Peyer's patch (tissue), 4 donors: ENCODE data around the gene CYP8B1. TPM values are rescaled to one million over a fixed set of nuclear protein-coding genes. Genes with fewer than 3 reads are reported as not detected.

ENCODE experiments used
- DNase-seq, 3 donors: peaks; one replicate each; pipeline ENCODE4 v3.0.0-alpha.2; 2017 to 2019
- H3K27ac ChIP-seq, 4 donors: fragments of 200-600 bp; sonication (generic); one replicate each; pipeline ENCODE4 v1.5.1; 2016 to 2019
- H3K27me3 ChIP-seq, 2 donors: fragments of 200-600 bp; sonication (generic); one replicate each; pipeline ENCODE4 v1.5.1; 2019
- H3K36me3 ChIP-seq, 3 donors: fragments of 200-600 bp; sonication (generic); one replicate each; pipeline ENCODE4 v1.5.1; 2016 to 2019
- H3K4me1 ChIP-seq, 4 donors: fragments of 200-600 bp; sonication (generic); one replicate each; pipeline ENCODE4 v1.5.1; 2016 to 2019
- H3K4me3 ChIP-seq, 4 donors: fragments of 200-600 bp; sonication (generic); 1 replicate in 3 of 4; 2 replicates in 1 of 4; pipeline ENCODE4 v1.5.1; 2016 to 2019; ENCODE audit warnings: mild to moderate bottlenecking in 1 of 4
- H3K9me3 ChIP-seq, 4 donors: fragments of 200-600 bp; sonication (generic); one replicate each; pipeline ENCODE4 v1.5.1; 2016 to 2019; ENCODE audit warnings: mild to moderate bottlenecking in 1 of 4
- CTCF ChIP-seq, 6 experiments: fragments of 450-650 bp in 4 of 6; fragments of 200-600 bp in 2 of 6; sonication (generic) in 1 of 6; IDR thresholded peaks; one replicate each; pipeline ENCODE4 v1.5.1; 2017 to 2019; ENCODE audit warnings: antibody characterized with exemption in 6 of 6, mild to moderate bottlenecking in 3 of 6, moderate library complexity in 1 of 6
- POLR2A ChIP-seq, 2 donors: fragments of 450-650 bp; IDR thresholded peaks; one replicate each; pipeline ENCODE4 v1.5.1; 2017; ENCODE audit warnings: antibody characterized with exemption in 2 of 2, mild to moderate bottlenecking in 2 of 2, moderate library complexity in 2 of 2
- total RNA-seq, 4 donors: library from RNA; depleted of rRNA; stranded (reverse); fragments of >200 nt; gene quantifications; one replicate each; pipeline ENCODE4 v1.1.0, GENCODE V29; 2016

The CYP8B1 gene
- total RNA-seq, 4 donors from 2014 or later: not detected

DNA sequence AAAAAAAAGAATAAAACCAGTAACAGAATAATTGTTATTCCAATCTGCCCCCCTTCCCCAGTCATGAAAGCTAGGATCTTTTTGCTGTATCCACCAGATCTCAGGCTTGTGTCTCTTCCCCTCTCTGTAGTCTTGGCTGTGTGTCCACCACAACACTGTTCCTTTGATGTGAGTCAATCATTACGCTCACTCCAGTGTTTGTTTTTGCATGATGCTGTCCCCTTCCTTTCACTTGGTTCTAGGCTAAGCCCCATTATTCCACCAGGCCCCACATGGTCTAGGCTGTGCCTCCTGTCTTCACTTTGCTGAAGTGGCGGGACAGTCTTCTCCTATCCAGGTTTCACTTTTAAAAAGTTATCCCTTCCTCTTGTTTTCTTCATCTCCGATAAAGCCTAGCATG, 52.9 kb downstream of the CYP8B1 start:
- Histone ChIP-seq H3K4me3 (no peak overlapping the region), H3K4me1 (peaks cover 0 to 10% (median 1%) of the 10 kb centered on the region in 4 donors), H3K9me3 (no peaks in the 10 kb centered on the region), H3K27ac (no peak overlapping the region), H3K27me3 (no peaks in the 10 kb centered on the region), H3K36me3 (no peaks in the 10 kb centered on the region)
- no peak for DNase-seq
- TF ChIP-seq CTCF (IDR thresholded peaks at IDR 0.05) (no peak), POLR2A (IDR thresholded peaks at IDR 0.05) (no peak)

Other genes with a start within 250 kb of the CYP8B1 start
- 10 to 100 TPM in 3 of 4 donors, 1 to 10 TPM in 1; 5.3 to 30.5 (median 14.7) TPM for gene ZBTB47, start 222.2 kb downstream of the CYP8B1 start, total RNA-seq
- not detected for gene KLHL40, start 190.3 kb downstream of the CYP8B1 start, total RNA-seq
- gene HHATL, start 173.1 kb downstream of the CYP8B1 start, total RNA-seq: 1 to 10 TPM in 1 of 4 donors, not detected in 3; 3.4 TPM
- gene CCDC13, start 102.6 kb downstream of the CYP8B1 start, total RNA-seq: 1 to 10 TPM in 3 of 4 donors, not detected in 1; 1.4 to 6.8 (median 4.2) TPM
- gene HIGD1A, start 71.4 kb downstream of the CYP8B1 start, total RNA-seq: 100 to 1,000 TPM; 102 to 278 (median 204) TPM
- 10 to 100 TPM in 1 of 4 donors, 1 to 10 TPM in 2, under 1 TPM in 1; 0.83 to 10.1 (median 3.7) TPM for gene ACKR2, start 66.4 kb downstream of the CYP8B1 start, total RNA-seq
- gene ZNF662, start 30.3 kb upstream of the CYP8B1 start, total RNA-seq: 1 to 10 TPM; 1.2 to 8.9 (median 6.0) TPM
- gene GASK1A, start 103.4 kb upstream of the CYP8B1 start, total RNA-seq: 1 to 10 TPM; 1.8 to 9.1 (median 6.3) TPM
- 10 to 100 TPM in 1 of 4 donors, 1 to 10 TPM in 3; 4.1 to 11.8 (median 7.1) TPM for gene POMGNT2, start 230.2 kb upstream of the CYP8B1 start, total RNA-seq